ENCODE results near the gene HERC3. TPM values are rescaled to one million over a fixed set of nuclear protein-coding genes. Genes with fewer than 3 reads are reported as not detected.

The HERC3 gene
- total and polyA plus RNA-seq, 2 donors (not counting 3 experiments of a cell fraction or from before 2014, with no cell fraction given): 6.3 to 21.2 TPM

- Histone ChIP-seq H3K36me3 (ENCODE audit: control insufficient read depth in 2 of 2, extremely low read depth in 1 of 2, insufficient read depth in 2 of 2, low read length in 2 of 2) (peaks cover 0 to 9% of the 10 kb centered on the region in 2 experiments), H3K9me1 (replicated peaks; ENCODE audit: control insufficient read depth, extremely low read depth, insufficient read depth, low read length) (no peaks in the 10 kb centered on the region), H2AFZ (ENCODE audit: low read depth, low read length) (no peak overlapping the region), H3K9me3 (replicated peaks; ENCODE audit: control insufficient read depth, insufficient read depth, low read length) (no peaks in the 10 kb centered on the region), H3K4me3 (replicated peaks in 1 of 3; ENCODE audit: insufficient read depth in 1 of 3, low read depth in 1 of 3, low read length in 3 of 3) (no peak overlapping the region), H3K4me2 (ENCODE audit: insufficient read depth, low read length) (no peak overlapping the region), H3K79me2 (ENCODE audit: control insufficient read depth, insufficient read depth, low read length) (no peaks in the 10 kb centered on the region), H3K27me3 (ENCODE audit: control insufficient read depth in 2 of 2, insufficient read depth in 2 of 2, low read length in 2 of 2) (no peaks in the 10 kb centered on the region), H3K27ac (ENCODE audit: insufficient read depth, low read depth, low read length) (no peak overlapping the region), H3K9ac (replicated peaks; ENCODE audit: extremely low read depth, insufficient read depth, low read length) (no peak overlapping the region), H3K4me1 (ENCODE audit: control insufficient read depth, extremely low read depth, insufficient read depth, low read length) (no peaks in the 10 kb centered on the region), H4K20me1 (replicated peaks; ENCODE audit: control insufficient read depth, extremely low read depth, insufficient read depth, low read length) (no peaks in the 10 kb centered on the region)
- CTCF ChIA-PET: interaction anchor here (2.2 kb wide), 1 partner anchor 10 kb away, joined by 6 read pairs; no protein-coding TSS in a partner anchor
- no peak for FAIRE-seq
- intact Hi-C loops (cut with micrococcal nuclease) (no loop called here), dilution Hi-C loops (cut with MboI; ENCODE audit: extremely low pct_ligation_motif_present, low sequenced_read_pairs) (no loop called here)
- BruUV-seq (replicated peaks): no TSS peak
- POLR2A ChIA-PET: no interaction called here
- no peak for TF ChIP-seq CTCF (IDR thresholded peaks at IDR 0.05; ENCODE audit: extremely low read depth in 1 of 2, insufficient read depth in 1 of 2, low read depth in 1 of 2, low read length in 2 of 2)
- no peak for TF ChIP-seq MYC (IDR thresholded peaks at IDR 0.05; ENCODE audit: low read depth, low read length)
- DNase-seq (ENCODE audit: low read depth, low spot score): no peak
These were observed 152.9 kb downstream of the HERC3 start for GRCh38 chr4:88745175-88745574.

GRCh38 chr4:88745581-88746163, 153.4 kb downstream of the HERC3 start:
- POLR2A ChIA-PET: no interaction called here
- BruUV-seq (replicated peaks): no TSS peak
- Histone ChIP-seq H3K4me3 (replicated peaks in 1 of 3; ENCODE audit: insufficient read depth in 1 of 3, low read depth in 1 of 3, low read length in 3 of 3) (no peak overlapping the region), H3K9me3 (replicated peaks; ENCODE audit: control insufficient read depth, insufficient read depth, low read length) (no peaks in the 10 kb centered on the region), H3K27me3 (ENCODE audit: control insufficient read depth in 2 of 2, insufficient read depth in 2 of 2, low read length in 2 of 2) (no peaks in the 10 kb centered on the region), H3K9ac (replicated peaks; ENCODE audit: extremely low read depth, insufficient read depth, low read length) (no peak overlapping the region), H3K9me1 (replicated peaks; ENCODE audit: control insufficient read depth, extremely low read depth, insufficient read depth, low read length) (no peaks in the 10 kb centered on the region), H3K4me2 (ENCODE audit: insufficient read depth, low read length) (no peak overlapping the region), H3K4me1 (ENCODE audit: control insufficient read depth, extremely low read depth, insufficient read depth, low read length) (no peaks in the 10 kb centered on the region), H4K20me1 (replicated peaks; ENCODE audit: control insufficient read depth, extremely low read depth, insufficient read depth, low read length) (no peaks in the 10 kb centered on the region), H3K27ac (ENCODE audit: insufficient read depth, low read depth, low read length) (no peak overlapping the region), H2AFZ (ENCODE audit: low read depth, low read length) (no peak overlapping the region), H3K79me2 (ENCODE audit: control insufficient read depth, insufficient read depth, low read length) (no peaks in the 10 kb centered on the region), H3K36me3 (ENCODE audit: control insufficient read depth in 2 of 2, extremely low read depth in 1 of 2, insufficient read depth in 2 of 2, low read length in 2 of 2) (peaks cover 0 to 9% of the 10 kb centered on the region in 2 experiments)
- FAIRE-seq (no peak), DNase-seq (ENCODE audit: low read depth, low spot score) (no peak)
- dilution Hi-C loops (cut with MboI; ENCODE audit: extremely low pct_ligation_motif_present, low sequenced_read_pairs) (no loop called here), intact Hi-C loops (cut with micrococcal nuclease) (no loop called here)
- TF ChIP-seq MYC (IDR thresholded peaks at IDR 0.05; ENCODE audit: low read depth, low read length) (no peak), JUN (IDR thresholded peaks at IDR 0.05; ENCODE audit: borderline replicate concordance, insufficient read depth, insufficient read length, low read depth) (no peak), POLR2AphosphoS5 (IDR thresholded peaks at IDR 0.05; ENCODE audit: insufficient read depth, low read depth, low read length) (no peak), POLR2A (IDR thresholded peaks at IDR 0.05; ENCODE audit: low read depth, low read length) (no peak), FOS (IDR thresholded peaks at IDR 0.05; ENCODE audit: borderline replicate concordance, insufficient read depth, low read length) (no peak), GATA2 (IDR thresholded peaks at IDR 0.05; ENCODE audit: insufficient read depth, insufficient read length, low read depth, low read length) (no peak), MAX (IDR thresholded peaks at IDR 0.05; ENCODE audit: insufficient read depth, insufficient read length) (no peak), EZH2 (IDR thresholded peaks at IDR 0.05; ENCODE audit: borderline replicate concordance, low read depth, low read length, severe bottlenecking) (no peak), CTCF (IDR thresholded peaks at IDR 0.05; ENCODE audit: extremely low read depth in 1 of 2, insufficient read depth in 1 of 2, low read depth in 1 of 2, low read length in 2 of 2) (no peak)
- CTCF ChIA-PET: interaction anchor here (2.2 kb wide), 1 partner anchor 10 kb away, joined by 6 read pairs; no protein-coding TSS in a partner anchor

Data from endothelial cell of umbilical vein (primary cell).